Cardiac fibroblast (primary cell): Measurements from ENCODE around the gene DDI2.

ENCODE experiments used
- DNase-seq, 2 donors: peaks; one replicate each; pipeline versions ENCODE4 v3.0.0 to v3.0.0-alpha.2; 2010; ENCODE audit warnings: low read depth in 2 of 2
- H3K4me3 ChIP-seq, 2 donors: replicated peaks in 1 of 2; 1 replicate in 1 of 2; 2 replicates in 1 of 2; pipeline ENCODE4 v1.5.1; 2011; ENCODE audit warnings: low read depth in 2 of 2, low read length in 2 of 2, mild to moderate bottlenecking in 2 of 2, moderate library complexity in 1 of 2
- TF ChIP-seq, protein P1 (sequence below): IDR thresholded peaks from one replicate; pipeline ENCODE4 v1.5.1; 2011; ENCODE audit warnings: low read depth, mild to moderate bottlenecking, low read length, inconsistent platforms

The DDI2 gene

DNA sequence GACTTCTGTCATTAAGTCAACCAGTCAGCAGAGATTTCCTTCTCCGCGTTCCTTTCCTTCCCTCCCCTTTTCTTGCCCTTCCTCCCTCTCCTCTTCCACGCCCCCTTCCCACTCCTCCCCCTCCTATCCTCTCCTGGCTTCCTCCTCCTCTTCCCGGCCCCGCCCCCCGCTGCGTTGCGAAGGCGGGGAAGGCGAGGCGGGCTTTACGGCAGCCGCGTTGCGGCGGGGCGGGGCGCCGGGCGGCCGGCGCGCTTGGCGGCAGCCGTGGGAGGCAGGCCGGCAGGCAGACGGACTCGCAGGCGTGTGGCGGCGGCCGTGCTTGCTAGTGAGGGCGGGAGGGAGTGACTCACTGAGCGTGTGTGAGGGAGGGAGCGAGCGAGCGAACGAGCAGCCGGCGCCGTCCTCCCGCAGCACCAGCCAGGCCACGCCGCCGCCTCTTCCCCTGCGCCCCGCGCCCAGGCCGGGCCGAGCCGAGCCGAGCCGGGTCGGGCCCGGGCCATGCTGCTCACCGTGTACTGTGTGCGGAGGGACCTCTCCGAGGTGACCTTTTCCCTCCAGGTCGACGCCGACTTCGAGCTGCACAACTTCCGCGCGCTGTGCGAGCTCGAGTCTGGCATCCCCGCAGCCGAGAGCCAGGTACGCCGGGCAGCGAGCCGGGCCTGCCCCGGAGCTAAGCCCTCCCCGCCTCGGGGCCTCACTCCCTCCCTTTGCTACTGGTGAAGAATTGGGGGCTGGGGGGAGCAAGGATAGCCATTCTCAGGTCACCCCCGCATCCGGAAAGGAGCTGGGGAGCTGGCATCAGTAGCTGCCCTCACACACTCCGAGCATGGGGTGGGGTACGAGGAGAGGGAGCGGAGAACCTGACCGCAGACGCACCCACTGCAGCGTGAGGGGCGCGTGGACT lies at the start of gene DDI2:
TSS of gene DDI2 (plus strand) at position 286 of the 904 bp plus-strand sequence. CDS start at position 499, 213 bp downstream.
- peak; percentile 98 to 99 for DNase-seq
- H3K4me3 ChIP-seq: peak within 1 kb of the TSS; percentile 96
- TF ChIP-seq, protein P1, sequence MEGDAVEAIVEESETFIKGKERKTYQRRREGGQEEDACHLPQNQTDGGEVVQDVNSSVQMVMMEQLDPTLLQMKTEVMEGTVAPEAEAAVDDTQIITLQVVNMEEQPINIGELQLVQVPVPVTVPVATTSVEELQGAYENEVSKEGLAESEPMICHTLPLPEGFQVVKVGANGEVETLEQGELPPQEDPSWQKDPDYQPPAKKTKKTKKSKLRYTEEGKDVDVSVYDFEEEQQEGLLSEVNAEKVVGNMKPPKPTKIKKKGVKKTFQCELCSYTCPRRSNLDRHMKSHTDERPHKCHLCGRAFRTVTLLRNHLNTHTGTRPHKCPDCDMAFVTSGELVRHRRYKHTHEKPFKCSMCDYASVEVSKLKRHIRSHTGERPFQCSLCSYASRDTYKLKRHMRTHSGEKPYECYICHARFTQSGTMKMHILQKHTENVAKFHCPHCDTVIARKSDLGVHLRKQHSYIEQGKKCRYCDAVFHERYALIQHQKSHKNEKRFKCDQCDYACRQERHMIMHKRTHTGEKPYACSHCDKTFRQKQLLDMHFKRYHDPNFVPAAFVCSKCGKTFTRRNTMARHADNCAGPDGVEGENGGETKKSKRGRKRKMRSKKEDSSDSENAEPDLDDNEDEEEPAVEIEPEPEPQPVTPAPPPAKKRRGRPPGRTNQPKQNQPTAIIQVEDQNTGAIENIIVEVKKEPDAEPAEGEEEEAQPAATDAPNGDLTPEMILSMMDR: no peak

DNA sequence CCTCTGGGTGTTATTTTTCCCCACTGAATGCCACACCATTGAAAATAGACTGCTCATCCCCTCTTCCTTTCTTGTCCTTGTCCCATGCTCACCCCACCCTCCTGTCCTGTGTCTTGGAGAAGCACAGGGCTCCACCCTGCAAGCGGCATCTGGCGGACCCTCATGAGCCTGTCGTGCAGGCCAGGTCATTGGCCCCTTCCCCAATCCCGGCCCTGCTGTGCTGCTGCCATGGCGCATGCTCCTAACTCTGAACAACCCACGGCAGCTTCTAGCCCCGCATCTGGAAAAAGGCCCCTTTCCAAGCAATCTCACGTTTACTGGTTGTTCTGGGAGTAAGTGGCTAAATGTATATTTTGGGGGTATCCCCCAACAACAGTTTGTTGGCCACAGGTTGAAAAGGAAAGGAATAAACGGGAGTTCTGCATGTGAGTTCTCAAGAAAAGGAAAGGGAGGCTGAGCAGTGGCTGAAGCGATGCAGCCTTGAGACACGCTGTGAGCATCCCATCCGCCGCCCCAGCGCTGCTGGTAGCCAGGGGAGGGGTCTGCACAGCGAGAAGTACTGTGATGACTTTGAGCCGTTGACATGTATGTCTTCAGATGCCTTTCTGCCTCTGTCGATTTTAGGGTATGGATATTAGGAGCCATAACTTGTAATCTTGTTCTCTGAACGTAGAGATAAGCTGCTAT lies 48.7 kb upstream of the DDI2 start:
- no peak overlapping the region for H3K4me3 ChIP-seq
- DNase-seq: no peak
- TF ChIP-seq, protein P1: no peak

DNA sequence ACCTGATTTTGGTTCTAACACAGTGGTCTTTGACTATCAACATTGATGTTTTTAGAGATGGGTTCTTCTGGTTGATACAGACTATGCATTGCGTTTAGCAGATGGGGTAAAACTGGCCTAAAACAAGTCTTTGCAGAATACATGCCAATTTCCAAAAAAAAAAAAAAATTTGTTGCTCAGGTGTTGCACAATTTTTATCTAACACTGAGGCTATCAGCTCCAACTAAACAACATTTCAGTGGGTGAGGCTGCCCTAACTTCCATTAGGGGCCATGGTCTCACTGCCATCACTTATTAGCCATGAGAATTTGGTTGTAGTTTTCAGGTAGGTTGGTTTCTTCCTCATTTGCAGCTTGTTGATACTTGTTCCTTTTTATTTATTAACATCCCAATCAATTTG lies 46.4 kb upstream of the DDI2 start:
- TF ChIP-seq, protein P1: no peak
- no peak for DNase-seq
- no peak overlapping the region for H3K4me3 ChIP-seq

GRCh38 chr1:15571266-15571665 lies 46.0 kb upstream of the DDI2 start:
- TF ChIP-seq, protein P1: no peak
- DNase-seq: no peak
- H3K4me3 ChIP-seq: no peak overlapping the region

- DNase-seq: peak; percentile 46 to 56
- TF ChIP-seq, protein P1: no peak
Observed at GRCh38 chr1:15573477-15573876, 43.8 kb upstream of the DDI2 start.

GRCh38 chr1:15574741-15575140 lies 42.5 kb upstream of the DDI2 start:
- no peak overlapping the region for H3K4me3 ChIP-seq
- DNase-seq: no peak
- TF ChIP-seq, protein P1: no peak

More at GRCh38 chr1:15573477-15573876, 43.8 kb upstream of the DDI2 start:
- no peak overlapping the region for H3K4me3 ChIP-seq
